ENCODE measurements around the gene TRDMT1. TPM values are rescaled to one million over a fixed set of nuclear protein-coding genes. Genes with fewer than 3 reads are reported as not detected.

The TRDMT1 gene
- total RNA-seq, 4 donors from 2014 or later = 3.7 to 9.7 (median 7.9) TPM

DNA sequence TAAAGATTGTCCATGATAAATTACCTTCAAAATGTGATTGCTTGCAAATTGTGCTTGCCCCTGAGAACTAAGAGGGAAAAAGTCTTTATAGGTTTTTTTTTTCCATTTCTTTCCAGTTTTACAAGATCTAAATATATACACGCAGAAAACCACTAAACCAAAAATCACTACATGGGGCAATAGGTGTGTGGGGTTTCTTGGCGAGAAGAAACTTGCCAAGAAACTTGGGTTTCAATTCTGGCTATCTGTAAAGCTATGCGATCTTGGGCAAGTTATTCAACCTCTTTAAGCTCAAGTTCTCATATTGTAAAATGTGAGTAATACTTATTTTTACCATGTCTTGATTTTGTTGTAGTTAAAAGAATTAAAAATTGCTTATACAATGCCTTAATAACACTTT lies 88.9 kb downstream of the TRDMT1 start:
- DNase-seq = no peak
- no peak overlapping the region for H3K4me3 ChIP-seq
- intact Hi-C loops (cut with DNase I; ENCODE audit: low total_unique reads) (no loop called here), in situ Hi-C loops (cut with MboI; ENCODE audit: low pct_ligation_motif_present in 1 of 4, low pct_unique_long_range_greater_than_20kb in 1 of 4, low sequenced_read_pairs in 3 of 4) (no loop called here)
- H3K4me1 ChIP-seq = peaks cover 0 to 4% (median 2%) of the 10 kb centered on the region in 4 donors
- H3K9me3 ChIP-seq = no peaks in the 10 kb centered on the region
- 73 to 79% methylated on average over 3 of the region's 3 CpGs for WGBS, 2 donors (ENCODE audit: low coverage in 1 of 2)
- no peaks in the 10 kb centered on the region for H3K27me3 ChIP-seq
- no peak overlapping the region for H3K27ac ChIP-seq
- TF ChIP-seq POLR2AphosphoS5 (IDR thresholded peaks at IDR 0.05) (no peak), POLR2A (IDR thresholded peaks at IDR 0.05) (no peak), EP300 (IDR thresholded peaks at IDR 0.05; ENCODE audit: low read depth) (no peak)
- TF ChIP-seq, protein P1, sequence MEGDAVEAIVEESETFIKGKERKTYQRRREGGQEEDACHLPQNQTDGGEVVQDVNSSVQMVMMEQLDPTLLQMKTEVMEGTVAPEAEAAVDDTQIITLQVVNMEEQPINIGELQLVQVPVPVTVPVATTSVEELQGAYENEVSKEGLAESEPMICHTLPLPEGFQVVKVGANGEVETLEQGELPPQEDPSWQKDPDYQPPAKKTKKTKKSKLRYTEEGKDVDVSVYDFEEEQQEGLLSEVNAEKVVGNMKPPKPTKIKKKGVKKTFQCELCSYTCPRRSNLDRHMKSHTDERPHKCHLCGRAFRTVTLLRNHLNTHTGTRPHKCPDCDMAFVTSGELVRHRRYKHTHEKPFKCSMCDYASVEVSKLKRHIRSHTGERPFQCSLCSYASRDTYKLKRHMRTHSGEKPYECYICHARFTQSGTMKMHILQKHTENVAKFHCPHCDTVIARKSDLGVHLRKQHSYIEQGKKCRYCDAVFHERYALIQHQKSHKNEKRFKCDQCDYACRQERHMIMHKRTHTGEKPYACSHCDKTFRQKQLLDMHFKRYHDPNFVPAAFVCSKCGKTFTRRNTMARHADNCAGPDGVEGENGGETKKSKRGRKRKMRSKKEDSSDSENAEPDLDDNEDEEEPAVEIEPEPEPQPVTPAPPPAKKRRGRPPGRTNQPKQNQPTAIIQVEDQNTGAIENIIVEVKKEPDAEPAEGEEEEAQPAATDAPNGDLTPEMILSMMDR (IDR thresholded peaks at IDR 0.05) = no peak
- H3K36me3 ChIP-seq = no peaks in the 10 kb centered on the region

DNA sequence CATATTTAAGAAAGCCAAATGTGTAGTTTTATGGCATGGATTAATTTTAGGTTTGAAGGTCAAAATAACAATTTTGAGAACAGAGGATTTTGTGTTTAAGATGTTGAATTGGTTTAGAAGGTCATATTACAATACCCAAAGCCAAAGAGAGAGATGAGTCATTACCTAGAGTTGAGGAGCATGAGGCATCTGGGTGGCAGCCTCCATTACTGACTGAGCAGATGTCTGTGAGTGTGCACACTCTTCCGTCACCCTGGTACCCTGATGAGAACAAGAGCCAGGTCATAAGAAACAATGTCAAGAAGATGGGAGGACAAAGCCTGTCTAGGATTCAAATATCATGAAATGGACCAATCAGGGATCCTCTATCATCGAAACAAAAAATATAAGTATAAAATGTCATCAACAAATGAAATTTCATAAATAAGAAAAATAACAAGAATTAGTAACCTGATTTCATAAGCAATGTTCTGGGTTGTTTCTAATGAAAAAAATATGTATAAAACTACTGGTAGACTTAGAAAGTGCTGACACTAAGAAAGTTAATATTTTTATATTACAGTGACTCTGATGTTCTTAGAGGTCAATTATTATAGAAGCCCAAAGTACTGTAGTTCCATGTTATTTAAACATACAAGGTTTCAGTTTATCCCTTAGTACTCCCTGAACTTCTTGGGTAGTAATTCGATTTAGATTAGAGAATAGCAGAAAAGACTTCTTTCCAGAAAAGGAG lies 91.8 kb downstream of the TRDMT1 start:
- Histone ChIP-seq H3K36me3 (no peaks in the 10 kb centered on the region), H3K4me3 (no peak overlapping the region), H3K27me3 (no peaks in the 10 kb centered on the region), H3K27ac (no peak overlapping the region), H3K9me3 (no peaks in the 10 kb centered on the region), H3K4me1 (no peaks in the 10 kb centered on the region)
- in situ Hi-C loops (cut with MboI; ENCODE audit: low pct_ligation_motif_present in 1 of 4, low pct_unique_long_range_greater_than_20kb in 1 of 4, low sequenced_read_pairs in 3 of 4) (no loop called here), intact Hi-C loops (cut with DNase I; ENCODE audit: low total_unique reads) (no loop called here)
- 88 to 93% methylated on average over 3 of the region's 3 CpGs for WGBS, 2 donors (ENCODE audit: low coverage in 1 of 2)
- no peak for TF ChIP-seq EP300 (IDR thresholded peaks at IDR 0.05; ENCODE audit: low read depth)
- TF ChIP-seq POLR2AphosphoS5 (IDR thresholded peaks at IDR 0.05) = no peak
- TF ChIP-seq POLR2A (IDR thresholded peaks at IDR 0.05) = no peak
- TF ChIP-seq, protein P1 (IDR thresholded peaks at IDR 0.05) = no peak
- no peak for DNase-seq

DNA sequence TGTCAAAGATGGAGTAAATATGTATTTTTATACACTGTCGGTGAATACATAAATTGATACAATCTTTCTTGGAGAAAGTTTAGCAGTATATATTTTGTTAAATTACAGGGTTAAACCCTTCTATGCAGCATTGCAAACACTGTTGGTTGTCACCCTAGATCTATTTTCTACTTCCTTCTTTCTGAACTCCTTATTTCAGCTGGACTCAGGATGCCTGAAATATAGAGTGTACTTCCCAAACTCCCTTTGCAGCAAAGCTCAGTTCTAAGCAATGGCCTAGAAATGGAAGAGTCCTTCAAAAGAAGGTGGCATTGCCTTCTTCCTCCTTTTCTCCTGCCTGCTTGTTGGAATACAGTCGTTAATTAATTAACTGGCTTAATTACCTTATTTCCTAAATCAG lies 92.4 kb downstream of the TRDMT1 start:
- H3K27me3 ChIP-seq = no peaks in the 10 kb centered on the region
- no peak overlapping the region for H3K27ac ChIP-seq
- no peak overlapping the region for H3K4me3 ChIP-seq
- no peaks in the 10 kb centered on the region for H3K36me3 ChIP-seq
- TF ChIP-seq POLR2AphosphoS5 (IDR thresholded peaks at IDR 0.05) (no peak), POLR2A (IDR thresholded peaks at IDR 0.05) (no peak), EP300 (IDR thresholded peaks at IDR 0.05; ENCODE audit: low read depth) (no peak)
- TF ChIP-seq, protein P1 (IDR thresholded peaks at IDR 0.05) = no peak
- H3K9me3 ChIP-seq = no peaks in the 10 kb centered on the region
- WGBS, 2 donors (ENCODE audit: low coverage in 1 of 2) = 90 to 93% methylated on average over 2 of the region's 2 CpGs
- intact Hi-C loops (cut with DNase I; ENCODE audit: low total_unique reads) = no loop called here
- no peak for DNase-seq
- in situ Hi-C loops (cut with MboI; ENCODE audit: low pct_ligation_motif_present in 1 of 4, low pct_unique_long_range_greater_than_20kb in 1 of 4, low sequenced_read_pairs in 3 of 4) = no loop called here
- H3K4me1 ChIP-seq = no peaks in the 10 kb centered on the region

GRCh38 chr10:17106991-17107390 lies 94.5 kb downstream of the TRDMT1 start:
- Histone ChIP-seq H3K36me3 (no peaks in the 10 kb centered on the region), H3K27ac (no peak overlapping the region), H3K4me1 (no peaks in the 10 kb centered on the region), H3K9me3 (no peaks in the 10 kb centered on the region), H3K27me3 (no peaks in the 10 kb centered on the region), H3K4me3 (no peak overlapping the region)
- WGBS, 2 donors (ENCODE audit: low coverage in 1 of 2) = 80 to 87% methylated on average over 5 of the region's 5 CpGs
- TF ChIP-seq POLR2A (IDR thresholded peaks at IDR 0.05) (no peak), EP300 (IDR thresholded peaks at IDR 0.05; ENCODE audit: low read depth) (no peak), POLR2AphosphoS5 (IDR thresholded peaks at IDR 0.05) (no peak)
- TF ChIP-seq, protein P1 (IDR thresholded peaks at IDR 0.05) = no peak
- in situ Hi-C loops (cut with MboI; ENCODE audit: low pct_ligation_motif_present in 1 of 4, low pct_unique_long_range_greater_than_20kb in 1 of 4, low sequenced_read_pairs in 3 of 4) = no loop called here
- intact Hi-C loops (cut with DNase I; ENCODE audit: low total_unique reads) = no loop called here
- DNase-seq = no peak

Measured in transverse colon (tissue), 4 donors.